HEK293T (cell line): Measurements from ENCODE around the gene INCENP.

Experiments used
- SUZ12 ChIP-seq: fragments of 450-650 bp; IDR thresholded peaks from 2 replicates; pipeline ENCODE4 v1.6.1; 2016; ENCODE audit warnings: mild to moderate bottlenecking
- TF ChIP-seq, protein P1 (sequence below): fragments of 450-650 bp; IDR thresholded peaks from 2 replicates; pipeline ENCODE4 v1.6.1; 2016

- no peak for TF ChIP-seq SUZ12
- TF ChIP-seq, protein P1, sequence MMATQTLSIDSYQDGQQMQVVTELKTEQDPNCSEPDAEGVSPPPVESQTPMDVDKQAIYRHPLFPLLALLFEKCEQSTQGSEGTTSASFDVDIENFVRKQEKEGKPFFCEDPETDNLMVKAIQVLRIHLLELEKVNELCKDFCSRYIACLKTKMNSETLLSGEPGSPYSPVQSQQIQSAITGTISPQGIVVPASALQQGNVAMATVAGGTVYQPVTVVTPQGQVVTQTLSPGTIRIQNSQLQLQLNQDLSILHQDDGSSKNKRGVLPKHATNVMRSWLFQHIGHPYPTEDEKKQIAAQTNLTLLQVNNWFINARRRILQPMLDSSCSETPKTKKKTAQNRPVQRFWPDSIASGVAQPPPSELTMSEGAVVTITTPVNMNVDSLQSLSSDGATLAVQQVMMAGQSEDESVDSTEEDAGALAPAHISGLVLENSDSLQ: no peak
These were observed 9.7 kb downstream of the INCENP start for GRCh38 chr11:62133328-62134065.
